DOHH2 (cell line): Measurements from ENCODE around the gene HFE.

ENCODE experiments used
- EZH2phosphoT487 ChIP-seq: fragments of 200-600 bp; sonication (generic); IDR thresholded peaks from 2 replicates; pipeline ENCODE4 v1.6.1; 2017; ENCODE audit warnings: borderline replicate concordance, mild to moderate bottlenecking, antibody characterized with exemption, low read length, moderate library complexity, mixed read lengths
- TF ChIP-seq, protein P1 (sequence below): fragments of 200-600 bp; sonication (generic); IDR thresholded peaks from one replicate; pipeline ENCODE4 v1.5.1; 2014; ENCODE audit warnings: antibody characterized with exemption, mild to moderate bottlenecking, low read depth, low read length; ENCODE audit not compliant: poor library complexity, severe bottlenecking

GRCh38 chr6:26131618-26132017 lies 44.4 kb downstream of the HFE start:
- TF ChIP-seq, protein P1, sequence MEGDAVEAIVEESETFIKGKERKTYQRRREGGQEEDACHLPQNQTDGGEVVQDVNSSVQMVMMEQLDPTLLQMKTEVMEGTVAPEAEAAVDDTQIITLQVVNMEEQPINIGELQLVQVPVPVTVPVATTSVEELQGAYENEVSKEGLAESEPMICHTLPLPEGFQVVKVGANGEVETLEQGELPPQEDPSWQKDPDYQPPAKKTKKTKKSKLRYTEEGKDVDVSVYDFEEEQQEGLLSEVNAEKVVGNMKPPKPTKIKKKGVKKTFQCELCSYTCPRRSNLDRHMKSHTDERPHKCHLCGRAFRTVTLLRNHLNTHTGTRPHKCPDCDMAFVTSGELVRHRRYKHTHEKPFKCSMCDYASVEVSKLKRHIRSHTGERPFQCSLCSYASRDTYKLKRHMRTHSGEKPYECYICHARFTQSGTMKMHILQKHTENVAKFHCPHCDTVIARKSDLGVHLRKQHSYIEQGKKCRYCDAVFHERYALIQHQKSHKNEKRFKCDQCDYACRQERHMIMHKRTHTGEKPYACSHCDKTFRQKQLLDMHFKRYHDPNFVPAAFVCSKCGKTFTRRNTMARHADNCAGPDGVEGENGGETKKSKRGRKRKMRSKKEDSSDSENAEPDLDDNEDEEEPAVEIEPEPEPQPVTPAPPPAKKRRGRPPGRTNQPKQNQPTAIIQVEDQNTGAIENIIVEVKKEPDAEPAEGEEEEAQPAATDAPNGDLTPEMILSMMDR: no peak
- no peak for TF ChIP-seq EZH2phosphoT487
